Common myeloid progenitor, CD34-positive (primary cell): Measurements from ENCODE around the gene DGKG.
A peak's percentile ranks its signal among the peaks of the same experiment; 100 is the strongest.

Experiments used
- CTCF ChIA-PET: fragments of 350-600 bp; sonication (Branson Sonifier 250); formaldehyde crosslinking; loops from one replicate; lab custom pipeline; 2021; ENCODE audit warnings: antibody characterized with exemption; lab: Charles Lee
- POLR2A ChIA-PET: fragments of 350-600 bp; sonication (Branson Sonifier 250); formaldehyde crosslinking; loops from one replicate; lab custom pipeline; 2021; ENCODE audit warnings: antibody characterized with exemption; lab: Charles Lee
- DNase-seq, 3 donors: peaks; one replicate each; pipeline versions ENCODE4 v3.0.0 to v3.0.0-alpha.2; 2013
- H3K27ac ChIP-seq, 2 experiments: 1 replicate in 1 of 2; 2 replicates in 1 of 2; pipeline ENCODE4 v1.7.0; 2013; ENCODE audit warnings: inconsistent platforms in 2 of 2, low read length in 2 of 2, mild to moderate bottlenecking in 2 of 2, low read depth in 1 of 2, moderate library complexity in 1 of 2; ENCODE audit not compliant: severe bottlenecking in 2 of 2, insufficient read depth in 1 of 2, poor library complexity in 1 of 2
- H3K27me3 ChIP-seq, 5 experiments: replicated peaks in 2 of 5; 1 replicate in 3 of 5; 2 replicates in 2 of 5; pipeline versions ENCODE4 v1.6.1 to v1.7.0; 2013; ENCODE audit warnings: low read length in 4 of 5, mild to moderate bottlenecking in 2 of 5, moderate library complexity in 2 of 5, inconsistent platforms in 1 of 5; ENCODE audit not compliant: insufficient read depth in 5 of 5, control insufficient read depth in 4 of 5
- H3K36me3 ChIP-seq, 4 experiments: 1 replicate in 2 of 4; 2 replicates in 2 of 4; pipeline versions ENCODE4 v1.6.1 to v1.7.0; 2013; ENCODE audit warnings: low read length in 3 of 4, control low read depth in 1 of 4, mild to moderate bottlenecking in 1 of 4; ENCODE audit not compliant: control insufficient read depth in 4 of 4, insufficient read depth in 4 of 4
- H3K4me1 ChIP-seq, 4 experiments: 1 replicate in 3 of 4; 2 replicates in 1 of 4; pipeline versions ENCODE4 v1.6.1 to v1.7.1; 2013; ENCODE audit warnings: low read length in 3 of 4, mild to moderate bottlenecking in 3 of 4, control low read depth in 1 of 4, inconsistent platforms in 1 of 4, moderate library complexity in 1 of 4; ENCODE audit not compliant: control insufficient read depth in 4 of 4, insufficient read depth in 4 of 4; ENCODE audit errors: control extremely low read depth in 1 of 4
- H3K4me3 ChIP-seq, 7 experiments: 1 replicate in 4 of 7; 2 replicates in 3 of 7; pipeline versions ENCODE4 v1.5.1 to v1.7.0; 2013; ENCODE audit warnings: mild to moderate bottlenecking in 7 of 7, low read length in 6 of 7, moderate library complexity in 6 of 7, inconsistent platforms in 2 of 7, low read depth in 2 of 7, control low read depth in 1 of 7; ENCODE audit not compliant: insufficient read depth in 4 of 7, control insufficient read depth in 1 of 7; ENCODE audit errors: extremely low read depth in 1 of 7
- H3K9me3 ChIP-seq, 5 experiments: 1 replicate in 4 of 5; 2 replicates in 1 of 5; pipeline versions ENCODE4 v1.6.1 to v1.7.1; 2013; ENCODE audit warnings: low read length in 4 of 5, mild to moderate bottlenecking in 2 of 5, inconsistent platforms in 1 of 5, low read depth in 1 of 5, moderate library complexity in 1 of 5; ENCODE audit not compliant: control insufficient read depth in 4 of 5, insufficient read depth in 2 of 5; ENCODE audit errors: control extremely low read depth in 1 of 5
- WGBS: methylation state at CpG from one replicate; pipeline ENCODE4 v1.1.5; 2013; ENCODE audit not compliant: insufficient coverage; 5-methylcytosine and 5-hydroxymethylcytosine counted together

The DGKG gene

GRCh38 chr3:186105543-186105942 lies 256.5 kb downstream of the DGKG start:
- peak in 2 of 3 donors; percentile 24 to 26 for DNase-seq
- Histone ChIP-seq H3K27me3 (peaks cover 3 to 28% (median 9%) of the 10 kb centered on the region in 5 experiments), H3K4me1 (peaks cover 10 to 35% (median 30%) of the 10 kb centered on the region in 4 experiments), H3K4me3 (no peak overlapping the region), H3K36me3 (no peaks in the 10 kb centered on the region), H3K9me3 (no peaks in the 10 kb centered on the region), H3K27ac (no peak overlapping the region)
- CTCF ChIA-PET, result interaction anchor here (1.1 to 2.0 kb wide), 2 partner anchors 13 to 137 kb away, joined by 3 to 4 read pairs; no protein-coding TSS in a partner anchor
- POLR2A ChIA-PET, result no interaction called here
- WGBS, result no CpG with 5 or more reads among the region's 6 CpGs

- no peak overlapping the region for H3K27ac ChIP-seq
- no peaks in the 10 kb centered on the region for H3K9me3 ChIP-seq
- no peak overlapping the region for H3K4me3 ChIP-seq
- ChIA-PET CTCF (no interaction called here), POLR2A (no interaction called here)
- no peak for DNase-seq
- 94% methylated on average over 4 of the region's 4 CpGs for WGBS
- no peaks in the 10 kb centered on the region for H3K36me3 ChIP-seq
- peaks cover 3 to 18% (median 15%) of the 10 kb centered on the region in 4 experiments for H3K4me1 ChIP-seq
- H3K27me3 ChIP-seq, result peaks cover 2 to 20% (median 7%) of the 10 kb centered on the region in 5 experiments
Measured at GRCh38 chr3:186102687-186103086, 259.3 kb downstream of the DGKG start.

- CTCF ChIA-PET, result interaction anchor here (1.2 kb wide), 1 partner anchor 9 kb away, joined by 4 read pairs; no protein-coding TSS in a partner anchor
- Histone ChIP-seq H3K36me3 (no peaks in the 10 kb centered on the region), H3K4me3 (no peak overlapping the region), H3K27ac (no peak overlapping the region), H3K27me3 (peaks cover 0 to 3% (median 0%) of the 10 kb centered on the region in 5 experiments), H3K4me1 (peaks cover 0 to 22% (median 12%) of the 10 kb centered on the region in 4 experiments), H3K9me3 (no peaks in the 10 kb centered on the region)
- 100% methylated on average over 3 of the region's 3 CpGs for WGBS
- POLR2A ChIA-PET, result interaction anchor here (0.5 kb wide), 1 partner anchor 242 kb away, joined by 4 read pairs; no protein-coding TSS in a partner anchor
- no peak for DNase-seq
Measured at GRCh38 chr3:186100398-186100797, 261.6 kb downstream of the DGKG start.

- DNase-seq, result no peak
- ChIA-PET CTCF (interaction anchor here (1.9 kb wide), 1 partner anchor 11 kb away, joined by 11 read pairs; the partner anchor contains the start of gene ETV5), POLR2A (no interaction called here)
- Histone ChIP-seq H3K36me3 (no peaks in the 10 kb centered on the region), H3K27ac (no peak overlapping the region), H3K4me3 (no peak overlapping the region), H3K4me1 (peaks cover 0 to 29% (median 12%) of the 10 kb centered on the region in 4 experiments), H3K27me3 (no peaks in the 10 kb centered on the region), H3K9me3 (no peaks in the 10 kb centered on the region)
- 100% methylated on average over 2 of the region's 5 CpGs for WGBS
Measured at GRCh38 chr3:186099178-186099577, 262.9 kb downstream of the DGKG start.

GRCh38 chr3:186098740-186099139 lies 263.3 kb downstream of the DGKG start:
- ChIA-PET CTCF (interaction anchor here (1.0 to 1.9 kb wide), 2 partner anchors 11 to 36 kb away, joined by 3 to 11 read pairs; partner anchors contain the start of gene ETV5), POLR2A (no interaction called here)
- Histone ChIP-seq H3K27ac (no peak overlapping the region), H3K4me3 (no peak overlapping the region), H3K36me3 (no peaks in the 10 kb centered on the region), H3K9me3 (no peaks in the 10 kb centered on the region), H3K4me1 (peaks cover 0 to 29% (median 12%) of the 10 kb centered on the region in 4 experiments), H3K27me3 (no peaks in the 10 kb centered on the region)
- no peak for DNase-seq
- 100% methylated on average over 2 of the region's 3 CpGs for WGBS

GRCh38 chr3:186097663-186098451 lies 264.2 kb downstream of the DGKG start:
- 3% methylated on average over 16 of the region's 16 CpGs for WGBS
- H3K27ac ChIP-seq, result no peak overlapping the region
- peak; percentile 53 to 88 (median 85) for DNase-seq
- ChIA-PET POLR2A (no interaction called here), CTCF (interaction anchor here (0.9 to 1.9 kb wide), 4 partner anchors 12 to 475 kb away, joined by 3 to 11 read pairs (median 4); partner anchors contain the start of gene ETV5)
- H3K9me3 ChIP-seq, result no peaks in the 10 kb centered on the region
- H3K4me3 ChIP-seq, result peak overlapping the region in 6 of 7 experiments; percentile 24 to 77 (median 50)
- no peaks in the 10 kb centered on the region for H3K36me3 ChIP-seq
- no peaks in the 10 kb centered on the region for H3K27me3 ChIP-seq
- peaks cover 0 to 29% (median 12%) of the 10 kb centered on the region in 4 experiments for H3K4me1 ChIP-seq

GRCh38 chr3:186097317-186097662 lies 264.7 kb downstream of the DGKG start:
- Histone ChIP-seq H3K9me3 (no peaks in the 10 kb centered on the region), H3K36me3 (no peaks in the 10 kb centered on the region), H3K27ac (no peak overlapping the region), H3K4me1 (peaks cover 0 to 29% (median 12%) of the 10 kb centered on the region in 4 experiments), H3K27me3 (no peaks in the 10 kb centered on the region), H3K4me3 (peak overlapping the region in 4 of 7 experiments; percentile 40 to 77 (median 66))
- DNase-seq, result no peak
- 65% methylated on average over 3 of the region's 4 CpGs for WGBS
- ChIA-PET POLR2A (no interaction called here), CTCF (interaction anchor here (0.9 to 1.0 kb wide), 2 partner anchors 29 to 476 kb away, joined by 3 to 4 read pairs; no protein-coding TSS in a partner anchor)
